Neural progenitor cell (in vitro differentiated cells): ENCODE data around the gene CRTC2. TPM values are rescaled to one million over a fixed set of nuclear protein-coding genes. Genes with fewer than 3 reads are reported as not detected.

Experiments used
- DNase-seq: peaks from one replicate; pipeline ENCODE4 v3.0.0-alpha.2; 2016; ENCODE audit warnings: low spot score
- H2AFZ ChIP-seq: fragments of 200-600 bp; sonication (generic); replicated peaks from 2 replicates; pipeline ENCODE4 v1.6.1; 2016; ENCODE audit warnings: antibody characterized with exemption
- H3F3A ChIP-seq: fragments of 200-600 bp; sonication (generic); 2 replicates; pipeline ENCODE4 v1.6.1; 2016; ENCODE audit warnings: antibody characterized with exemption, low read depth
- H3K27ac ChIP-seq: fragments of 200-600 bp; sonication (generic); 2 replicates; pipeline ENCODE4 v1.5.1; 2016; ENCODE audit warnings: mild to moderate bottlenecking
- H3K27me3 ChIP-seq: fragments of 200-600 bp; sonication (generic); 2 replicates; pipeline ENCODE4 v1.6.1; 2016; ENCODE audit warnings: mild to moderate bottlenecking, moderate library complexity
- H3K36me3 ChIP-seq: fragments of 200-600 bp; sonication (generic); 2 replicates; pipeline ENCODE4 v1.5.1; 2016
- H3K4me1 ChIP-seq: fragments of 200-600 bp; sonication (generic); 2 replicates; pipeline ENCODE4 v1.6.1; 2016; ENCODE audit warnings: mixed run types
- H3K4me2 ChIP-seq: fragments of 200-600 bp; sonication (generic); 2 replicates; pipeline ENCODE4 v1.6.1; 2016
- H3K4me3 ChIP-seq: fragments of 200-600 bp; sonication (generic); 2 replicates; pipeline ENCODE4 v1.5.1; 2016
- H3K79me2 ChIP-seq: fragments of 200-600 bp; sonication (generic); 2 replicates; pipeline ENCODE4 v1.6.1; 2016; ENCODE audit warnings: low read depth
- H3K9ac ChIP-seq: fragments of 200-600 bp; sonication (generic); 2 replicates; pipeline ENCODE4 v1.6.1; 2016
- H3K9me3 ChIP-seq: fragments of 200-600 bp; sonication (generic); 2 replicates; pipeline ENCODE4 v1.5.1; 2016; ENCODE audit warnings: low read depth
- H4K20me1 ChIP-seq: fragments of 200-600 bp; sonication (generic); 2 replicates; pipeline ENCODE4 v1.6.1; 2016; ENCODE audit warnings: low read depth
- H3K27ac Mint-ChIP-seq: 3 replicates; pipeline ENCODE4 v1.8.0; 2021; ENCODE audit warnings: mixed read lengths
- H3K27me3 Mint-ChIP-seq: 2 replicates; pipeline ENCODE4 v1.8.0; 2022; ENCODE audit warnings: low read depth, mild to moderate bottlenecking, inconsistent platforms, moderate library complexity, mixed read lengths; ENCODE audit not compliant: insufficient read depth
- H3K36me3 Mint-ChIP-seq: 3 replicates; pipeline ENCODE4 v1.8.0; 2021; ENCODE audit warnings: mixed read lengths
- H3K4me1 Mint-ChIP-seq: 3 replicates; pipeline ENCODE4 v1.8.0; 2021; ENCODE audit warnings: mixed read lengths
- H3K4me3 Mint-ChIP-seq: 3 replicates; pipeline ENCODE4 v1.8.0; 2021; ENCODE audit warnings: mild to moderate bottlenecking, moderate library complexity, mixed read lengths
- H3K9me3 Mint-ChIP-seq: 3 replicates; pipeline ENCODE4 v1.8.0; 2020; ENCODE audit warnings: mixed read lengths
- CTCF ChIP-seq: fragments of 200-600 bp; sonication (generic); IDR thresholded peaks from 2 replicates; pipeline ENCODE4 v1.5.1; 2017; ENCODE audit warnings: antibody characterized with exemption, mild to moderate bottlenecking
- EZH2 ChIP-seq: fragments of 200-600 bp; sonication (generic); IDR thresholded peaks from 2 replicates; pipeline ENCODE4 v1.6.1; 2017; ENCODE audit warnings: antibody characterized with exemption, mild to moderate bottlenecking, moderate library complexity
- EZH2phosphoT487 ChIP-seq: fragments of 200-600 bp; sonication (generic); IDR thresholded peaks from 2 replicates; pipeline ENCODE4 v1.6.1; 2017; ENCODE audit warnings: antibody characterized with exemption
- total RNA-seq: library from RNA; depleted of rRNA; stranded (reverse); fragments of >200 nt; gene quantifications from 2 replicates; pipeline ENCODE4 v1.2.3, GENCODE V29; 2015; ENCODE audit warnings: low replicate concordance

The CRTC2 gene
- total RNA-seq, 1 donor from 2014 or later = 6.7 TPM

GRCh38 chr1:153936011-153936802, 22.2 kb downstream of the CRTC2 start:
- Histone ChIP-seq H3K79me2 (no peaks in the 10 kb centered on the region), H3F3A (no peaks in the 10 kb centered on the region), H3K4me1 (no peaks in the 10 kb centered on the region), H3K9ac (no peak overlapping the region), H3K9me3 (no peaks in the 10 kb centered on the region), H3K27ac (no peak overlapping the region), H2AFZ (no peak overlapping the region), H3K36me3 (no peaks in the 10 kb centered on the region), H3K4me2 (no peak overlapping the region), H3K4me3 (no peak overlapping the region), H4K20me1 (no peaks in the 10 kb centered on the region), H3K27me3 (no peaks in the 10 kb centered on the region)
- Mint-ChIP-seq H3K4me3 (no peak overlapping the region), H3K36me3 (peaks cover 31% of the 10 kb centered on the region), H3K4me1 (no peaks in the 10 kb centered on the region), H3K27ac (peak overlapping the region; percentile 80), H3K9me3 (no peaks in the 10 kb centered on the region), H3K27me3 (peaks cover 2% of the 10 kb centered on the region)
- TF ChIP-seq CTCF = no peak
- TF ChIP-seq EZH2phosphoT487 = no peak
- TF ChIP-seq EZH2 = no peak
- DNase-seq = no peak

DNA sequence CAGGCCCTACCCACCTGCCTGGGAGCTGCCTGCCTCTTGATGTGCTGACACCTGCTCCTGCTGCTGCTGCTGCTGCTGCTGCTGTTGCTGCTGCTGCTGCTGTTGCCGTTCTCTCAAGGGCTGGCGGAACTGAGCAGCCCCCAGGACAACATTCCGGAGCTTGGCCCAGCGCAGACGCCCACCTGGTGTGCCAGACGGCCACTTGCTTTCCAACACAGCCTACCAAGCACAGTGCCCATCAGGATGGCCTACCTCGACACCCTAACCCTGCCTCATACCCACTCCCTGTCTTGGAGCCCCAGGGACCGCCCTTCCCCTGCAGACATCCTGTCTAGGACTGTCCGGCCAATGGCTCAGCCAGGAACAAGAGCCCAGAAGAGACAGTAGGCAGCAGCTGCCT, 23.7 kb downstream of the CRTC2 start:
- H3K36me3 Mint-ChIP-seq = peaks cover 25% of the 10 kb centered on the region
- no peak overlapping the region for H3K27ac ChIP-seq
- no peak overlapping the region for H3K4me3 ChIP-seq

DNA sequence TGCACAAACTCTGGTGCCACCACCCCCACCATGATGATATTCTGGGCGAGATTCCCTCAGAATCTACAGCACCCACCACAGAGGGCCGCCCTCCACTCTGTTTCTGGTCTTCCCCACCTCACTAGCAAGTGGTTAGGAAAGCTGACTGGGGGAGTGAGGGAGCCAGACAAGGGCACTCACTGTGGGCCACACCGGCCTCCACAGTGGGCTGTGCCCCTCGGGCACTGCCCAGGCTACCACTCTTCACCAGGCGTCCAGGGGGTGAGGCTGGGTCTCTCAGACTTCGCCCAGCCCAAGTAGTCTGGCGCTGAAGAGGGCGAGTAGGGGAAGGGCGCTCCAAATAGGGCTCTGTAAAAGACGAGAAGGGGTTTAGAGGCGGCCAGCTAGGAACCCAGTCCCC, 24.5 kb downstream of the CRTC2 start:
- H3K36me3 Mint-ChIP-seq = peaks cover 27% of the 10 kb centered on the region

More for the DNA sequence above, 23.7 kb downstream of the CRTC2 start:
- H3K79me2 ChIP-seq = no peaks in the 10 kb centered on the region
- no peak overlapping the region for H3K4me3 Mint-ChIP-seq
- no peaks in the 10 kb centered on the region for H3K36me3 ChIP-seq
- H3K27me3 ChIP-seq = no peaks in the 10 kb centered on the region
- TF ChIP-seq EZH2phosphoT487 (no peak), EZH2 (no peak), CTCF (no peak)
- no peak overlapping the region for H3K4me2 ChIP-seq
- no peaks in the 10 kb centered on the region for H3K27me3 Mint-ChIP-seq
- H3F3A ChIP-seq = no peaks in the 10 kb centered on the region
- no peaks in the 10 kb centered on the region for H3K9me3 ChIP-seq
- H3K27ac Mint-ChIP-seq = no peak overlapping the region
- no peak overlapping the region for H2AFZ ChIP-seq
- H4K20me1 ChIP-seq = no peaks in the 10 kb centered on the region
- no peaks in the 10 kb centered on the region for H3K4me1 Mint-ChIP-seq
- H3K9me3 Mint-ChIP-seq = no peaks in the 10 kb centered on the region
- H3K9ac ChIP-seq = no peak overlapping the region
- no peaks in the 10 kb centered on the region for H3K4me1 ChIP-seq
- DNase-seq = no peak

More for the DNA sequence above, 24.5 kb downstream of the CRTC2 start:
- no peak for DNase-seq
- Histone ChIP-seq H3K27ac (no peak overlapping the region), H4K20me1 (no peaks in the 10 kb centered on the region), H3K9me3 (no peaks in the 10 kb centered on the region), H3K79me2 (no peaks in the 10 kb centered on the region), H3K27me3 (no peaks in the 10 kb centered on the region), H3F3A (no peaks in the 10 kb centered on the region), H2AFZ (no peak overlapping the region), H3K4me1 (no peaks in the 10 kb centered on the region), H3K36me3 (no peaks in the 10 kb centered on the region), H3K4me3 (no peak overlapping the region), H3K4me2 (no peak overlapping the region), H3K9ac (no peak overlapping the region)
- Mint-ChIP-seq H3K9me3 (no peaks in the 10 kb centered on the region), H3K4me1 (no peaks in the 10 kb centered on the region), H3K4me3 (no peak overlapping the region), H3K27me3 (no peaks in the 10 kb centered on the region), H3K27ac (no peak overlapping the region)
- no peak for TF ChIP-seq CTCF
- no peak for TF ChIP-seq EZH2phosphoT487
- TF ChIP-seq EZH2 = no peak
